IPS DF 4.7 (cell line): Measurements from ENCODE around the gene PCK2.

Source experiments
- DNase-seq: peaks from one replicate; pipeline ENCODE4 v3.0.0-alpha.2; 2013; ENCODE audit warnings: low spot score; ENCODE audit errors: extremely low read depth

The PCK2 gene

DNA sequence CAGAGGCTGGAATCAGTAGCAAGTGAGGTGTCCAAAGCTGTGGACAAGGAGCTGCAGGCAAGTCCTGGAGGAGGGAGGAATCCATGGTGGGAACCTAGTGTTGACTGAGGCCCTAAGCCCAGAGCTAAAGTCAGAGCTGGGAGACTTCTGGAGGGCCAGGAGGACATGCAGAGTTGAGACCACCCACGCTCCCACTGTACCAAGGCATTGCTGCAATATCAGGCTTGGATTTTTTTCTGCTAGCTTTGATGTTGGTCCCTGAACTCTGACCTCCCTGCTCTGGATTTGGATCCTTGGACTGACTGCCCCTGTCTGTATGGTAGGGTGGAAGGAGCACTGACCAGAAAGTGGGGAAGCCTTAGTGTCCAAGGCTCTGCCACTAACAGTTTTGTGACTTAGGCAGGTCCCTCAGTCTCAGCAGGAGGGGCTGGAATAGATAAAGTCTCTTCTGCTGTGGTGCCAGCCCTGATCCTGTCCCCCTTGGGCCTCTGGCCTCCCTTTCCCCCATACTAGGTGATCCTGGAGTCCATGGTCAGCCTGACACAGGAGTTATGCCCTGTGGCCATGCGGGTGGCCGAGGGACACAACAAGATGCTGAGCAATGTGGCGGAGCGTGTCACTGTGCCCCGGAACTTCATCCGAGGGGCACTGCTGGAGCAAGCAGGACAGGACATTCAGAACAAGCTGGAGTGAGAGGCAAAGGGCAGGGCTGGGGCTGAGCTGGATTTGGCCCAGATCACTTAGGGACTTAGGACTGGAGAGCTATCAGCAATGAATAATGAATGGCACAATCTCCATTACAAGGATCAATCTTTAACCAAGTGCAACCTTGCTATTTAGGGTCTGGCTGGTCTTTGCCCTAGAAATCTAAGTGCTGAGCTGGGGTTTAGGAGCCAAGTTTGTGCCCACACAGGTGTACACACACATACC lies 32.9 kb upstream of the PCK2 start:
- DNase-seq = no peak

DNA sequence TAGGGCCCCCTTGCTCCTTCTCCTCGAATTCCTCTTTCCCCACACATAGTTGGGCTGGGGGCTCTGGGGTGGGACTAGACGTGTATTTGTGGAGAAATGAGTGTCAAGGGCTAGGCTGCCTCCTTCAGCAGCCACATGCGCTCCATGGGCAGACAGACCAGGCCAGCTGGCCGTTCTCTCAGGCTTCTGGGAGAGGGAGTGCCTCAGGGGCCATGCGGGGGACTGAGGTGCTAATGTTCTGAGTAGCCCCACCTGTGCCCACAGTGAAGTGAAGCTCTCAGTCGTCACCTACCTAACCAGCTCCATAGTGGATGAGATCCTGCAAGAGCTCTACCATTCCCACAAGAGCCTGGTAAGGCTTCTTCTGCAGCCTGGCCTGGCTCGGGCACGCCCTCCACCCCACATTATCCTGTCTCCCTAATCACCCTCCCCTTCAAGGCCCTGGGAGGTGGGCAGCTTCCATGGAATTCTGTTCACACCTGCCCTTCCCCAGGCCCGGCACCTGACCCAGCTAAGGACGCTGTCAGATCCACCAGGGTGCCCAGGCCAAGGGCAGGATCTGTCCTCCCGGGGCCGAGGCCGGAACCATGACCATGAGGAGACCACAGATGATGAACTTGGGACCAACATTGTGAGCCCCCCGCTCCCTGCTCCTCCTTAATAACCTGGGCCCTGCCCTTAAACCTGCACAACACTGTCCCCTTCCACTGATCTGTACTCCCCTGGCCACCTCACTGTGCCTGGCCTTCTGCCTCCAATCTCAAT lies 31.7 kb upstream of the PCK2 start:
- no peak for DNase-seq

- no peak for DNase-seq
Observed at GRCh38 chr14:24063263-24063836, 30.8 kb upstream of the PCK2 start.

DNA sequence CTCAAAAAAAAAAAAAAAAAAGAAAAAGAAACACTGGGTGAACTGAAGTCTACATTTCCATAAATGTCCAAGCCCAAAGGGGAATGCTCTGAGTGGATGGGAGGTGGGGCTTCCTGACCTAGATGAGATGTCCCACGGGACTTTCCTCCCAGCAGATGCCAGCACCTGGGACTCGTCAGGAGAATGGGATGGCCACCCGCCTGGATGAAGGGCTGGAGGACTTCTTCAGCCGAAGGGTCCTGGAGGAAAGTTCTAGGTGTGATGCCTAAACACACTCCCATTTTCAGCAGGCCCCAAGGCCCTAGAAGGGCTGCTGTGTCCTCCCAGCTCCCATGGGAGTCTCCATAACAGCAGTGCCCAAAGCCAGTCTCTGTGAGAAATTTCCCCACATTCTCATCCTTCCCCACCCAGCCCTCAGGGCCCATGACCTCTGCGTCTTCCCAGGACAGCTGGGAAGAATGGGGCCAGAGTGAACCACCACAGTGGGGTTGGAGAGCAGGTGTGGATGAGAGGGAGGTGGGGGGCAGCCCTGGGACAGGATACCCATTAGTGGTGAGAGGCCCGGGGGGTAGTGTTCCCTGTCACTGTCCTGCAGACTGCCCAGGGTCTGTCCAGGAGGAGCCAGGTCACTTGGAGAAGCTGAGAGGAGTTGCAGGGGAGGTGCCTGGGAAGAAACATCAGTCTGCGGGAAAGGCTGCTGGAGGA lies 29.9 kb upstream of the PCK2 start:
- DNase-seq = no peak

DNA sequence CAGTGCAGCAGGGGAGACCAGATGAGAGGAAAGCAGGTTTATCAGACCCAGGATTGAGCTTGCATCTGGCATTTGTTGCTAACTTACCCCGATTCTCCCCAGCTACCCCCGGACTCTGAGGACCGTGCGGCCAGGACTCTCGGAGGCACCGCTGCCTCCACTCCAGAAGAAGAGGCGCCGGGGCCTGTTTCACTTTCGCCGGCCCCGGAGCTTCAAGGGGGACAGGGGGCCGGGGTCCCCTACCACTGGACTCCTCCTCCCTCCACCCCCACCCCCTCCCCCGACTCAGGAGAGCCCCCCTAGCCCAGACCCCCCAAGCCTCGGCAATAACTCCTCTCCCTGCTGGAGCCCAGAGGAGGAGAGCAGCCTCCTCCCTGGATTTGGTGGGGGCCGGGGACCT lies 29.3 kb upstream of the PCK2 start:
- DNase-seq = no peak

DNA sequence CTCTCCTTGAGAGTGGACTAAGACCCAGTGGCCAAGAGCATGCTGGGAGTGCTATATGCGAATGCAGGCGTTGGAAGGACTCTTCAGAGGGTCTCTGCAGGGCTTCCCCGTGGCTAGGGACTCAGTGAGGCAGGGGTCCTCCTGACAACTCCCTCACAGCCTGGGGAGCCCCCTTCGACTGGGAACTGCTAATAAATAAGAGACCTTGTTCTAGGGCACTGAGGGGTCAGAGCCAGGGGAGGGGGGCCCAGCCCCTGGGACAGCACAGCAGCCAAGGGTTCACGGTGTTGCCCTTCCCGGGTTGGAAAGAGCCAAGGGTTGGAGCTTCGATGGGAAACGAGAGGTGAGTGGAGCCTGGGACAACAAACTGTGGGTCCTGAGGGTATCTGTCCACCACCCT lies 28.7 kb upstream of the PCK2 start:
- no peak for DNase-seq

GRCh38 chr14:24066496-24067132 lies 27.5 kb upstream of the PCK2 start:
- DNase-seq = no peak

DNA sequence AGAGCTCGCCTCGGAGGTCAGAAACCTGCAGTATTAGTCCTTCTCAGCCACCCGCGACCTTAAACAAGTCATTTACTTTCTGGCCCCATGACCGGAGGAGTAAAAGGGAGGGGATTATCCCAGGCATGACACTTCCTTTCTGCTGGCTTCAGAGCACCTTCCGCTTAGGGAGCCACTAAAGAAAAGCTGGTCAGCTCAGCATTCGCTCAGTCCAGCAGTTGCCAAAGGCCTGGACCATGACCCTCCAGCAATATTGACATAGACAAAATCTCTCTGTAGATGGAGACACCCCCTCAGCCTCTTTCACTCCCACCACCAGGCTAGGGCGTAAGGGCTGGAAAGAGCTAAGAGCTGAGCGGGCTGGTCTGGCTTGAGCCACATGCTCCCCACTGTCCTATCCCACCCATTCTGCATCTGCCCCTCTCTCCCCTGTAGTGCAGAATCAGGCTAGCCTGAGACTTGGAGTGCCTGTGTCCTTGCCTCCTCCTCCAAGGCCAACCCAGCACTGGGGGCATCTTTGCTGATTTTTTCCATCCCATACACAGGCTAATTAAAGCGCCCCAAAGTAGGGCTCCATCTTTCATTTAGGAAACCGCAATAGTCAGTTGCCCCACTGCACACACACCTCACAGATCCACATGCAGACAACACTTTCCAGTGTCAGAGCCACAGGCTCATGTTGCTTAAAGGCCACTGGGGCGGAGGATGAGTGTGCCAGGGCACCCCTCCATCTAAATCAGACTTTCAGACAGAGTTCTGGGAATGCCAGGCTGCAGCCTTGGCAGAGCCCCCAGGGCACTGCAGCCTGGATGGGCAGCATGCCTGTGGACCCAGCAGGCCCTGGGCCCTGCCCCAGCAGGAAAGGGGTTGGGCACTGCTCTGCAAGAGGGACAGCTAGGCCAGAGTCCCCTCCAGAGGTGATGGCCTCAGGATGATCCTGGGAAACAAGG lies 26.7 kb upstream of the PCK2 start:
- DNase-seq = no peak

- no peak for DNase-seq
Observed at GRCh38 chr14:24068711-24069410, 25.2 kb upstream of the PCK2 start.

DNA sequence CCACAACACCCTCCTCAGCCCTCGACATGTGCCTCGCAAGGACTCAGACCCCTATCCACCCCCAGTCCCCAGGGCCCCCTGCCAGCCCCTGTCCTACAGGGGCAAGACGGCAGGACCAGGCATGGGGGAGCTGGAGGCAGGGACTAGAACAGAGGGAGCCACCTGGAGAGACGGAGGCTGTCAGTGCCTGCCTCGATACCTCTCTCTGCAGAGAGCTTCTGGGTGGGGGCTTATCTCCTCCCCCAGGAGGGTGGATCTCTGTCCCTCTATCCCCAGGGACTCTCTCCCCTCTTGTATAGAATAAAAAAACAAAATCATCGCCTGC lies 24.7 kb upstream of the PCK2 start:
- DNase-seq = no peak

- DNase-seq = no peak
Observed at GRCh38 chr14:24070285-24071143, 23.6 kb upstream of the PCK2 start.

- DNase-seq = no peak
Observed at GRCh38 chr14:24071144-24071697, 22.9 kb upstream of the PCK2 start, which contains the start of gene CPNE6. CPNE6 (plus strand) TSS chr14:24071562; CDS start chr14:24072937, 1,375 bp downstream.

- DNase-seq = no peak
Observed at GRCh38 chr14:24071836-24072430, 22.2 kb upstream of the PCK2 start.

- no peak for DNase-seq
Observed at GRCh38 chr14:24072436-24072835, 21.7 kb upstream of the PCK2 start.

- no peak for DNase-seq
Observed at GRCh38 chr14:24072881-24073877, 20.9 kb upstream of the PCK2 start.
